ENCODE data around the gene ABCB8. TPM values are rescaled to one million over a fixed set of nuclear protein-coding genes. Genes with fewer than 3 reads are reported as not detected.

ABCB8 gene
- total and polyA plus RNA-seq, 9 of the 15 experiments (the other 6 are each of a cell fraction or from before 2014, with no cell fraction given) = 7.6 to 106 (median 36.3) TPM

- TF ChIP-seq POLR2H (tag; IDR thresholded peaks at IDR 0.05; ENCODE audit: low read depth) = no peak
These were observed 5.0 kb upstream of the ABCB8 start (continued) for GRCh38 chr7:151023232-151023631.

GRCh38 chr7:151024435-151025056, 3.7 kb upstream of the ABCB8 start, which contains the start of gene ATG9B:
TSS of gene ATG9B (minus strand) at chr7:151024494. CDS start at chr7:151024423, 71 bp downstream.
- H3K9me1 ChIP-seq (ENCODE audit: control insufficient read depth, insufficient read depth, low read length) = no peaks in the 10 kb centered on the region
- H3K9me3 ChIP-seq (replicated peaks; ENCODE audit: control insufficient read depth, insufficient read depth, low read depth, low read length) = no peaks in the 10 kb centered on the region
- ChIA-PET POLR2A (interaction anchor here (0.9 to 14.3 kb wide), 4 partner anchors 10 to 71 kb away, joined by 3 to 146 read pairs (median 4); no protein-coding TSS in a partner anchor), CTCF (ENCODE audit: low intra/inter-chr PET ratio) (no interaction called here)
- ATAC-seq (no peak), DNase-seq (ENCODE audit: extremely low read depth in 1 of 4, low spot score in 3 of 4) (peak in 1 of 4 experiments; percentile 61), FAIRE-seq (no peak)
- H3K4me3 ChIP-seq = no peak within 1 kb of the TSS
- peak within 1 kb of the TSS in 1 of 2 experiments; percentile 56; a peak in 2 of 4 replicates for H3K9ac ChIP-seq (ENCODE audit: insufficient read depth in 1 of 2, low read depth in 2 of 2, low read length in 2 of 2)
- peaks cover under 1% of the 10 kb centered on the region; the same call in 1 of the 3 replicates for H3K36me3 ChIP-seq (ENCODE audit: control insufficient read depth, insufficient read depth, low read length)
- BruUV-seq (replicated peaks) = no TSS peak
- peak within 1 kb of the TSS; percentile 30; the same call in 1 of the 2 replicates for H2AFZ ChIP-seq (ENCODE audit: low read depth, low read length)
- no peak within 1 kb of the TSS for H3K27ac ChIP-seq (ENCODE audit: extremely low read depth, low read depth, low read length)
- 42% methylated on average over 4 of the region's 4 CpGs for WGBS (ENCODE audit: insufficient coverage, low coverage, missing lambda C conversion rate)
- H3K4me1 ChIP-seq (replicated peaks in 1 of 2; ENCODE audit: control insufficient read depth in 2 of 2, insufficient read depth in 2 of 2, low read length in 2 of 2) = peaks cover 39 to 61% of the 10 kb centered on the region in 2 experiments
- H3K79me2 ChIP-seq (ENCODE audit: control insufficient read depth, insufficient read depth, low read length) = peaks cover 9% of the 10 kb centered on the region; the same call in 2 of the 3 replicates
- H3K27me3 ChIP-seq (ENCODE audit: control insufficient read depth in 2 of 2, insufficient read depth in 2 of 2, low read length in 2 of 2) = no peaks in the 10 kb centered on the region
- in situ Hi-C loops (cut with MboI) = no loop called here
- intact Hi-C loops (cut with micrococcal nuclease) = no loop called here
- no peaks in the 10 kb centered on the region for H4K20me1 ChIP-seq (replicated peaks; ENCODE audit: control insufficient read depth, insufficient read depth, low read length)
- no peak within 1 kb of the TSS for H3K4me2 ChIP-seq (ENCODE audit: insufficient read depth, low read length)
- TF ChIP-seq RERE (CRISPR knock-in tag; IDR thresholded peaks at IDR 0.05; ENCODE audit: borderline replicate concordance) (no peak), JUN (IDR thresholded peaks at IDR 0.05; ENCODE audit: borderline replicate concordance, low read depth, low read length) (0 out of 2 replicates have a peak, but pooled peaks have one; percentile 10), JUN (CRISPR knock-in tag; IDR thresholded peaks at IDR 0.05; ENCODE audit: borderline replicate concordance) (no peak), ZFP1 (CRISPR knock-in tag; IDR thresholded peaks at IDR 0.05) (no peak), ATF3 (IDR thresholded peaks at IDR 0.05) (peak; percentile 57; the same call in 1 of the 2 replicates), ATF3 (CRISPR knock-in tag; conservative IDR thresholded peaks at IDR 0.05) (no peak), SMARCC2 (IDR thresholded peaks at IDR 0.05; ENCODE audit: low read depth) (no peak), CBFA2T2 (conservative IDR thresholded peaks at IDR 0.05) (no peak), U2AF1 (optimal IDR thresholded peaks at IDR 0.05; ENCODE audit: low read depth, low read length) (no peak), BCL6 (CRISPR knock-in tag; IDR thresholded peaks at IDR 0.05) (no peak), FOSL1 (tag; conservative IDR thresholded peaks at IDR 0.05) (peak; percentile 62; the same call in 1 of the 2 replicates), RFX7 (CRISPR knock-in tag; IDR thresholded peaks at IDR 0.05) (no peak), CHD1 (IDR thresholded peaks at IDR 0.05; ENCODE audit: low read length) (no peak), CBFA2T3 (IDR thresholded peaks at IDR 0.05) (peak; percentile 59), KDM2B (CRISPR knock-in tag; IDR thresholded peaks at IDR 0.05) (no peak)

All from K562 (cell line).